ENCODE measurements around the gene USP12.
"Not testable (repeated sequence)": the region's sequence is repeated elsewhere in the genome, so short reads cannot be mapped to it uniquely, and the experiment has no call there.

USP12 gene

GRCh38 chr13:27151798-27152599 lies 19.6 kb downstream of the USP12 start:
- Histone ChIP-seq H3K27ac (ENCODE audit: poor library complexity, severe bottlenecking) (no peak overlapping the region), H3K27me3 (ENCODE audit: insufficient read depth, poor library complexity, severe bottlenecking) (no peaks in the 10 kb centered on the region), H3K4me3 (ENCODE audit: severe bottlenecking) (no peak overlapping the region), H3K4me1 (ENCODE audit: insufficient read depth, poor library complexity, severe bottlenecking) (no peaks in the 10 kb centered on the region), H3K9me3 (ENCODE audit: severe bottlenecking) (no peaks in the 10 kb centered on the region), H3K36me3 (ENCODE audit: low read depth) (no peaks in the 10 kb centered on the region)
- no peak for TF ChIP-seq CTCF (IDR thresholded peaks at IDR 0.05; ENCODE audit: poor library complexity, severe bottlenecking)
- ATAC-seq (ENCODE audit: low read depth) (no peak), DNase-seq (ENCODE audit: low spot score) (no peak)

- H3K4me3 ChIP-seq (ENCODE audit: severe bottlenecking), result no peak overlapping the region
- ATAC-seq (ENCODE audit: low read depth) (no peak), DNase-seq (ENCODE audit: low spot score) (no peak)
- no peaks in the 10 kb centered on the region for H3K4me1 ChIP-seq (ENCODE audit: insufficient read depth, poor library complexity, severe bottlenecking)
- no peaks in the 10 kb centered on the region for H3K36me3 ChIP-seq (ENCODE audit: low read depth)
- H3K9me3 ChIP-seq (ENCODE audit: severe bottlenecking), result no peaks in the 10 kb centered on the region
- no peak overlapping the region for H3K27ac ChIP-seq (ENCODE audit: poor library complexity, severe bottlenecking)
- TF ChIP-seq CTCF (IDR thresholded peaks at IDR 0.05; ENCODE audit: poor library complexity, severe bottlenecking), result no peak
- H3K27me3 ChIP-seq (ENCODE audit: insufficient read depth, poor library complexity, severe bottlenecking), result no peaks in the 10 kb centered on the region
Observed at GRCh38 chr13:27149702-27150101, 21.9 kb downstream of the USP12 start.

GRCh38 chr13:27148900-27149299 lies 22.7 kb downstream of the USP12 start:
- H3K4me3 ChIP-seq (ENCODE audit: severe bottlenecking), result no peak overlapping the region
- ATAC-seq (ENCODE audit: low read depth), result no peak

GRCh38 chr13:27147530-27148170 lies 24.0 kb downstream of the USP12 start:
- Histone ChIP-seq H3K4me3 (ENCODE audit: severe bottlenecking) (no peak overlapping the region), H3K36me3 (ENCODE audit: low read depth) (no peaks in the 10 kb centered on the region), H3K27ac (ENCODE audit: poor library complexity, severe bottlenecking) (no peak overlapping the region), H3K9me3 (ENCODE audit: severe bottlenecking) (no peaks in the 10 kb centered on the region), H3K27me3 (ENCODE audit: insufficient read depth, poor library complexity, severe bottlenecking) (no peaks in the 10 kb centered on the region), H3K4me1 (ENCODE audit: insufficient read depth, poor library complexity, severe bottlenecking) (no peaks in the 10 kb centered on the region)
- TF ChIP-seq CTCF (IDR thresholded peaks at IDR 0.05; ENCODE audit: poor library complexity, severe bottlenecking), result no peak
- ATAC-seq (ENCODE audit: low read depth) (no peak), DNase-seq (ENCODE audit: low spot score) (no peak)

More at GRCh38 chr13:27148900-27149299, 22.7 kb downstream of the USP12 start:
- H3K36me3 ChIP-seq (ENCODE audit: low read depth), result no peaks in the 10 kb centered on the region
- H3K27ac ChIP-seq (ENCODE audit: poor library complexity, severe bottlenecking), result no peak overlapping the region
- H3K4me1 ChIP-seq (ENCODE audit: insufficient read depth, poor library complexity, severe bottlenecking), result no peaks in the 10 kb centered on the region
- H3K27me3 ChIP-seq (ENCODE audit: insufficient read depth, poor library complexity, severe bottlenecking), result no peaks in the 10 kb centered on the region
- no peak for TF ChIP-seq CTCF (IDR thresholded peaks at IDR 0.05; ENCODE audit: poor library complexity, severe bottlenecking)
- H3K9me3 ChIP-seq (ENCODE audit: severe bottlenecking), result no peaks in the 10 kb centered on the region
- no peak for DNase-seq (ENCODE audit: low spot score)

- peaks cover 13% of the 10 kb centered on the region for H3K4me1 ChIP-seq (ENCODE audit: insufficient read depth, poor library complexity, severe bottlenecking)
- H3K4me3 ChIP-seq (ENCODE audit: severe bottlenecking), result no peak overlapping the region
- H3K27ac ChIP-seq (ENCODE audit: poor library complexity, severe bottlenecking), result no peak overlapping the region
- DNase-seq (ENCODE audit: low spot score), result no peak
- peaks cover 3% of the 10 kb centered on the region for H3K9me3 ChIP-seq (ENCODE audit: severe bottlenecking)
- no peak for ATAC-seq (ENCODE audit: low read depth)
- TF ChIP-seq CTCF (IDR thresholded peaks at IDR 0.05; ENCODE audit: poor library complexity, severe bottlenecking), result no peak
- no peaks in the 10 kb centered on the region for H3K36me3 ChIP-seq (ENCODE audit: low read depth)
- H3K27me3 ChIP-seq (ENCODE audit: insufficient read depth, poor library complexity, severe bottlenecking), result no peaks in the 10 kb centered on the region
Observed at GRCh38 chr13:27141746-27142145, 29.9 kb downstream of the USP12 start.

- H3K9me3 ChIP-seq (ENCODE audit: severe bottlenecking); ATAC-seq (ENCODE audit: low read depth); H3K27ac ChIP-seq (ENCODE audit: poor library complexity, severe bottlenecking); H3K4me3 ChIP-seq (ENCODE audit: severe bottlenecking); DNase-seq (ENCODE audit: low spot score); H3K27me3 ChIP-seq (ENCODE audit: insufficient read depth, poor library complexity, severe bottlenecking); H3K36me3 ChIP-seq (ENCODE audit: low read depth): not testable (repeated sequence)
- H3K4me1 ChIP-seq (ENCODE audit: insufficient read depth, poor library complexity, severe bottlenecking), result peaks cover 13% of the 10 kb centered on the region
Observed at GRCh38 chr13:27141159-27141558, 30.5 kb downstream of the USP12 start.

All from RWPE2 (cell line).